B cell (primary cell): ENCODE results near the gene KIF21A. TPM values are rescaled to one million over a fixed set of nuclear protein-coding genes. Genes with fewer than 3 reads are reported as not detected.
A peak's percentile ranks its signal among the peaks of the same experiment; 100 is the strongest.

Source experiments
- ATAC-seq: fragments of 200-7000 bp; cut with Tn5 transposase; one replicate; pipeline ENCODE4 v1.10.0; 2021; ENCODE audit warnings: low read depth, mild to moderate bottlenecking, moderate number of reproducible peaks, moderate library complexity
- CTCF ChIA-PET: fragments of 350-600 bp; sonication (Branson Sonifier 250); formaldehyde crosslinking; loops from one replicate; lab custom pipeline; 2021; ENCODE audit warnings: antibody characterized with exemption, inconsistent platforms; lab: Charles Lee
- POLR2A ChIA-PET: fragments of 350-600 bp; sonication (Branson Sonifier 250); formaldehyde crosslinking; loops from one replicate; lab custom pipeline; 2021; ENCODE audit warnings: antibody characterized with exemption; lab: Charles Lee
- DNase-seq: peaks from one replicate; pipeline ENCODE4 v3.0.0; 2013
- H2AFZ ChIP-seq: 2 replicates; pipeline ENCODE4 v1.6.1; 2012; ENCODE audit warnings: mild to moderate bottlenecking, low read depth, low read length; ENCODE audit not compliant: insufficient read depth, poor library complexity, severe bottlenecking
- H3K27ac ChIP-seq, 2 donors: 1 replicate in 1 of 2; 2 replicates in 1 of 2; pipeline ENCODE4 v1.5.1; 2012 to 2013; ENCODE audit warnings: low read length in 2 of 2, mild to moderate bottlenecking in 2 of 2, moderate library complexity in 1 of 2
- H3K27me3 ChIP-seq, 4 experiments: fragments of 200-600 bp in 1 of 4; sonication (generic) in 1 of 4; replicated peaks in 1 of 4; 1 replicate in 2 of 4; 2 replicates in 2 of 4; pipeline versions ENCODE4 v1.6.1 to v1.7.0; 2013 to 2016; ENCODE audit warnings: low read length in 3 of 4, mild to moderate bottlenecking in 2 of 4, mixed read lengths in 1 of 4, moderate library complexity in 1 of 4; ENCODE audit not compliant: insufficient read depth in 4 of 4, control insufficient read depth in 3 of 4; ENCODE audit errors: control extremely low read depth in 1 of 4
- H3K36me3 ChIP-seq, 2 experiments: replicated peaks in 1 of 2; 1 replicate in 1 of 2; 2 replicates in 1 of 2; pipeline versions ENCODE4 v1.6.1 to v1.7.1; 2013; ENCODE audit warnings: low read length in 1 of 2; ENCODE audit not compliant: insufficient read depth in 2 of 2, control insufficient read depth in 1 of 2; ENCODE audit errors: control extremely low read depth in 1 of 2, extremely low read depth in 1 of 2
- H3K4me1 ChIP-seq, 2 donors: fragments of 200-600 bp in 1 of 2; sonication (generic) in 1 of 2; 1 replicate in 1 of 2; 2 replicates in 1 of 2; pipeline versions ENCODE4 v1.5.1 to v1.6.1; 2013 to 2017; ENCODE audit warnings: low read length in 2 of 2; ENCODE audit not compliant: control insufficient read depth in 2 of 2, insufficient read depth in 2 of 2
- H3K4me2 ChIP-seq: replicated peaks from 2 replicates; pipeline ENCODE3; 2012; ENCODE audit warnings: mild to moderate bottlenecking, low read depth, low read length; ENCODE audit not compliant: poor library complexity, severe bottlenecking
- H3K4me3 ChIP-seq, 5 experiments: fragments of 200-600 bp in 1 of 5; sonication (generic) in 1 of 5; 1 replicate in 3 of 5; 2 replicates in 2 of 5; pipeline versions ENCODE4 v1.5.1 to v1.7.0; 2011 to 2016; ENCODE audit warnings: low read length in 4 of 5, mild to moderate bottlenecking in 4 of 5, low read depth in 2 of 5, control low read depth in 1 of 5, moderate library complexity in 1 of 5; ENCODE audit not compliant: insufficient read depth in 1 of 5; ENCODE audit errors: control extremely low read depth in 1 of 5, extremely low read depth in 1 of 5
- H3K79me2 ChIP-seq: fragments of 200-600 bp; sonication (generic); one replicate; pipeline ENCODE4 v1.6.0; 2016; ENCODE audit warnings: low read length; ENCODE audit not compliant: control insufficient read depth, insufficient read depth
- H3K9ac ChIP-seq: fragments of 200-600 bp; sonication (generic); 2 replicates; pipeline ENCODE4 v1.6.1; 2017; ENCODE audit warnings: mild to moderate bottlenecking, low read length, moderate library complexity
- H3K9me3 ChIP-seq, 3 donors: one replicate each; pipeline versions ENCODE4 v1.6.1 to v1.7.1; 2013; ENCODE audit warnings: low read length in 2 of 3; ENCODE audit not compliant: control insufficient read depth in 2 of 3, insufficient read depth in 1 of 3; ENCODE audit errors: control extremely low read depth in 1 of 3
- H4K20me1 ChIP-seq: 2 replicates; pipeline ENCODE4 v1.6.0; 2012; ENCODE audit warnings: mild to moderate bottlenecking, low read length; ENCODE audit not compliant: insufficient read depth, control insufficient read depth, poor library complexity, severe bottlenecking
- H3K27ac Mint-ChIP-seq: one replicate; pipeline ENCODE4 v1.8.0; 2021; ENCODE audit warnings: mixed read lengths
- H3K27me3 Mint-ChIP-seq: one replicate; pipeline ENCODE4 v1.8.0; 2021; ENCODE audit warnings: mixed read lengths
- H3K4me1 Mint-ChIP-seq: one replicate; pipeline ENCODE4 v1.8.0; 2021; ENCODE audit warnings: mixed read lengths
- H3K4me3 Mint-ChIP-seq: one replicate; pipeline ENCODE4 v1.8.0; 2021; ENCODE audit warnings: mixed read lengths
- H3K9me3 Mint-ChIP-seq: one replicate; pipeline ENCODE4 v1.8.0; 2022; ENCODE audit warnings: mixed read lengths; ENCODE audit not compliant: insufficient read depth
- CTCF ChIP-seq: fragments of 200-600 bp; IDR thresholded peaks from one replicate; pipeline ENCODE4 v1.8.0; 2022; ENCODE audit warnings: antibody characterized with exemption, mild to moderate bottlenecking
- EZH2 ChIP-seq: IDR thresholded peaks from 2 replicates; pipeline ENCODE4 v1.6.1; 2012; ENCODE audit warnings: borderline replicate concordance, low read depth, mild to moderate bottlenecking, moderate library complexity, low read length; ENCODE audit not compliant: insufficient read depth, poor library complexity, severe bottlenecking
- WGBS: methylation state at CpG from one replicate; pipeline ENCODE4 v1.1.5; 2013; ENCODE audit warnings: missing lambda C conversion rate; ENCODE audit not compliant: insufficient coverage; 5-methylcytosine and 5-hydroxymethylcytosine counted together
- intact Hi-C: fragments of 100-400 bp; cut with micrococcal nuclease; formaldehyde crosslinking; loops from one replicate; pipeline ENCODE4 v1.10.0; 2022
- polyA minus RNA-seq: library from RNA; depleted of rRNA, polyadenylated mRNA; stranded (reverse); fragments of >200 nt; gene quantifications from 2 replicates; pipeline ENCODE4 v1.2.3, GENCODE V29; 2012
- polyA plus RNA-seq: library from polyadenylated mRNA; depleted of rRNA; stranded (reverse); fragments of >200 nt; gene quantifications from 2 replicates; pipeline ENCODE4 v1.2.3, GENCODE V29; 2012
- total RNA-seq, 2 donors: library from RNA; stranded (reverse); fragments of 120-200 nt in 1 of 2; gene quantifications; 1 replicate in 1 of 2; 2 replicates in 1 of 2; pipeline versions ENCODE4 v1.2.3 to v1.2.4, GENCODE V29; 2013 to 2022

The KIF21A gene
- total RNA-seq (2.2 and 3.8 TPM in 2 replicates), polyA plus RNA-seq (0.10 and 0.33 TPM in 2 replicates), polyA minus RNA-seq (0.43 and 1.0 TPM in 2 replicates)
- total RNA-seq (2013) = 1.6 TPM

- TF ChIP-seq EZH2 (no peak), CTCF (peak; percentile 46)
- Histone ChIP-seq H4K20me1 (no peaks in the 10 kb centered on the region), H3K4me1 (peaks cover 11 to 14% of the 10 kb centered on the region in 2 donors), H3K27me3 (peaks cover 0 to 8% (median 3%) of the 10 kb centered on the region in 4 experiments), H3K36me3 (no peaks in the 10 kb centered on the region), H3K27ac (peak within 1 kb of the TSS in 1 of 2 donors; percentile 41), H3K9me3 (no peaks in the 10 kb centered on the region), H3K4me2 (peak within 1 kb of the TSS; percentile 81), H3K9ac (peak within 1 kb of the TSS; percentile 63), H2AFZ (peak within 1 kb of the TSS; percentile 66), H3K4me3 (peak within 1 kb of the TSS in 4 of 5 experiments; percentile 26 to 61 (median 50)), H3K79me2 (no peaks in the 10 kb centered on the region)
- Mint-ChIP-seq H3K4me3 (peak within 1 kb of the TSS; percentile 88), H3K4me1 (peaks cover 14% of the 10 kb centered on the region), H3K27ac (peak within 1 kb of the TSS; percentile 73), H3K9me3 (no peaks in the 10 kb centered on the region), H3K27me3 (peaks cover 46% of the 10 kb centered on the region)
- intact Hi-C loops = loop anchor here (2.0 kb wide), 1 partner anchor 175 kb away; the partner anchor contains the start of gene ABCD2
- 1% methylated on average over 54 of the region's 72 CpGs for WGBS
- POLR2A ChIA-PET = no interaction called here
- CTCF ChIA-PET = no interaction called here
- DNase-seq (peak; percentile 75), ATAC-seq (peak; percentile 95)
Observed at GRCh38 chr12:39443081-39443928, at the start of gene KIF21A. Gene KIF21A (minus strand): TSS chr12:39443120. CDS start chr12:39442970, 150 bp downstream.
